ENCODE results near the gene RAB11FIP4. TPM values are rescaled to one million over a fixed set of nuclear protein-coding genes. Genes with fewer than 3 reads are reported as not detected.
"Not testable (repeated sequence)": the region's sequence is repeated elsewhere in the genome, so short reads cannot be mapped to it uniquely, and the experiment has no call there.

The RAB11FIP4 gene
- 10 to 100 TPM; 23.9 to 35.5 TPM for total RNA-seq

DNA sequence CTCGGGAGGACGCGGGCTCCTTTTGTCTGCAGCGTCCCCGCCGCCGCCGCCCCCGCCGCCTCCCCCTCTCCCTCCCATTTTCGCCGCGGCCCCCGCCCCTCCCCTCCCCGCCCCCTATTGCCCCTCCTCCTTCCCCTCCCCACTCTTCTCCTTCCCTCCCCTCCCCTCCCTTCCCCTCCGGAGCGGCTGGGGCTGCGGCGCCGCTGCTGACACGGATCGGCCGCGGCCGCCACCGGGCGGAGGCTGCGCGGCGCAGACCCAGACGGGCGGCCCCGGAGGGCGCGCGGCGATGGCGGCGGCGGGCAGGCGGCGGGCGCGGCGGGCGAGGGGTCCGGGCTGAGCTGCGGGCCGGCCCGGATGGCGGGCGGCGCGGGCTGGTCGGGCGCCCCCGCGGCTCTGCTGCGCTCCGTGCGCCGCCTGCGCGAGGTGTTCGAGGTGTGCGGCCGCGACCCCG, at the start of gene RAB11FIP4:
Gene RAB11FIP4 (plus strand): TSS at position 180 of the 454 bp plus-strand sequence. CDS start 178 bp downstream, at position 358.
- CTCF ChIA-PET, result interaction anchor here (1.1 kb wide), 1 partner anchor 114 kb away, joined by 3 read pairs; no protein-coding TSS in a partner anchor
- ATAC-seq (peak; percentile 45), DNase-seq (no peak)
- Mint-ChIP-seq H3K9me3 (ENCODE audit: low read depth) (no peaks in the 10 kb centered on the region), H3K27ac (no peak within 1 kb of the TSS), H3K4me1 (peaks cover 7% of the 10 kb centered on the region), H3K36me3 (no peaks in the 10 kb centered on the region), H3K27me3 (peaks cover 56% of the 10 kb centered on the region), H3K4me3 (peak within 1 kb of the TSS; percentile 45)

DNA sequence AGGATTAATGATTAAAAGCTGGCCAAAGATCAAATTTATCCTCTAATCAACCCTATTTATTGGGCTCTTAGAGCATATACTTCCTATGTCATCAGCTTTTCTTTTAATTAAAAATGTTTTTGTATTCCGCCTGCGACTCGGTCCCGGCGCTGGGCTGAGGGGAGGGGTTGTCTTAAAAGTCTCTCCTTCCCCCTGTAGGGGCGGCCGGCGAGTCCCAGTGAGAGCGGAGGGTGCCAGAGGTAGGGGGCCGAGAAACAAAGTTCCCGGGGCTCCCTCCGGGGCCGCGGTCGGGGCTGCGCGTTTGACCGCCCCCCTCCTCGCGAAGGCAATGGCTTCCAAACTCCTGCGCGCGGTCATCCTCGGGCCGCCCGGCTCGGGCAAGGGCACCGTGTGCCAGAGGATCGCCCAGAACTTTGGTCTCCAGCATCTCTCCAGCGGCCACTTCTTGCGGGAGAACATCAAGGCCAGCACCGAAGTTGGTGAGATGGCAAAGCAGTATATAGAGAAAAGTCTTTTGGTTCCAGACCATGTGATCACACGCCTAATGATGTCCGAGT, 46.2 kb upstream of the RAB11FIP4 start:
- peak; percentile 27 for ATAC-seq
- not testable (repeated sequence) for H3K36me3 Mint-ChIP-seq

DNA sequence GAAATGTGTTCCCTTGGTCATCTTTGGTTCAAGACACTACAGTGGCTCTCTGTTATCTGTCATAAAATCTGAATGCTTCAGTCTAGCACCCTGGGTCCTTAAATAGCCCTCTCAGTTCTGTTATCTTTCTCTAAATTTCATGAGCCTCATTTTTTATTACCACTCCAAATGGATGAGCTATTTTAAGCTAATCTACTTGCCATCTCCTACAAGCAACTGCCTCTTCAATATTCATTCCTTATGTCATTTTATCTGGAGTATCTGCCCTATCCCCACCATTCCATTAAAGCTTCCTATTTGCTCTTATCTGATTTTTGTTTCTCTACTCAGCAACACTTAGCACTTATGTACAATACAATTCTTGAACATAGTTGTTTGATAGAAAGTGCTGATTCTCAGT, 42.0 kb upstream of the RAB11FIP4 start:
- CTCF ChIA-PET, result no interaction called here
- H3K9me3 Mint-ChIP-seq (ENCODE audit: low read depth), result no peaks in the 10 kb centered on the region
- DNase-seq (no peak), ATAC-seq (no peak)
- no peaks in the 10 kb centered on the region for H3K4me1 Mint-ChIP-seq
- H3K36me3 Mint-ChIP-seq, result peaks cover 9% of the 10 kb centered on the region
- no peak overlapping the region for H3K27ac Mint-ChIP-seq
- no peak overlapping the region for H3K4me3 Mint-ChIP-seq
- no peaks in the 10 kb centered on the region for H3K27me3 Mint-ChIP-seq

More for the DNA sequence above, 46.2 kb upstream of the RAB11FIP4 start:
- DNase-seq; H3K9me3 Mint-ChIP-seq (ENCODE audit: low read depth); CTCF ChIA-PET; H3K27ac Mint-ChIP-seq; H3K27me3 Mint-ChIP-seq; H3K4me3 Mint-ChIP-seq; H3K4me1 Mint-ChIP-seq: not testable (repeated sequence)

DNA sequence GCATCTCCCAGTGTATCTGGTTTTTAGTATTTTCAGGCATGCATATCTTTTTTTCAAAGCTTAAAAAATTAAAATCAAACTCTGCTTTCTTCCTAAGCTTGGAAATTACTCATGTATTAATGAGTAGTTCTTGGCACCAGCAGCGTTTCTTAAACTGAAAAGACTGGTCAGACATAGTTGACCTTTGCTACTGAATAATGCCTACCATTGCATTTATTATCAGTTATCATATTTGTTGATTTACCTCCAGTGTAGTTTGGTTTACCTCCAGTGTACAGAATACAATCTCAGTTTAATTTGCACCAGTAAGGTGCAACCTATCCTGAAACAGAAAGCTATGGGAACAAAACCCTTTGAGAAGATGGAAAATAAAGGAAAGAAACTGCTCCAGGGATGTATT, 35.5 kb upstream of the RAB11FIP4 start:
- no peak for ATAC-seq

GRCh38 chr17:31357091-31357490, 34.4 kb upstream of the RAB11FIP4 start:
- H3K9me3 Mint-ChIP-seq (ENCODE audit: low read depth), result no peaks in the 10 kb centered on the region
- DNase-seq, result no peak
- ATAC-seq, result no peak
- CTCF ChIA-PET, result interaction anchor here (1.2 kb wide), 1 partner anchor 16 kb away, joined by 5 read pairs; no protein-coding TSS in a partner anchor
- peaks cover 23% of the 10 kb centered on the region for H3K36me3 Mint-ChIP-seq
- H3K27ac Mint-ChIP-seq, result no peak overlapping the region
- H3K4me3 Mint-ChIP-seq, result no peak overlapping the region
- no peaks in the 10 kb centered on the region for H3K27me3 Mint-ChIP-seq
- H3K4me1 Mint-ChIP-seq, result no peaks in the 10 kb centered on the region

More for the DNA sequence above, 35.5 kb upstream of the RAB11FIP4 start:
- no peak for DNase-seq
- H3K9me3 Mint-ChIP-seq (ENCODE audit: low read depth), result no peaks in the 10 kb centered on the region
- CTCF ChIA-PET, result interaction anchor here (1.5 to 2.7 kb wide), 2 partner anchors 11 to 33 kb away, joined by 3 to 9 read pairs; no protein-coding TSS in a partner anchor
- H3K4me1 Mint-ChIP-seq, result no peaks in the 10 kb centered on the region
- H3K36me3 Mint-ChIP-seq, result peaks cover 19% of the 10 kb centered on the region
- H3K27me3 Mint-ChIP-seq, result no peaks in the 10 kb centered on the region
- H3K4me3 Mint-ChIP-seq, result no peak overlapping the region
- H3K27ac Mint-ChIP-seq, result no peak overlapping the region

GRCh38 chr17:31357839-31358394, 33.6 kb upstream of the RAB11FIP4 start:
- no peak for ATAC-seq
- H3K27ac Mint-ChIP-seq, result no peak overlapping the region
- CTCF ChIA-PET, result interaction anchor here (0.5 kb wide), 1 partner anchor 553 kb away, joined by 3 read pairs; no protein-coding TSS in a partner anchor
- no peaks in the 10 kb centered on the region for H3K9me3 Mint-ChIP-seq (ENCODE audit: low read depth)
- H3K36me3 Mint-ChIP-seq, result peaks cover 29% of the 10 kb centered on the region
- peaks cover 1% of the 10 kb centered on the region for H3K4me1 Mint-ChIP-seq
- no peaks in the 10 kb centered on the region for H3K27me3 Mint-ChIP-seq
- H3K4me3 Mint-ChIP-seq, result no peak overlapping the region
- no peak for DNase-seq

DNA sequence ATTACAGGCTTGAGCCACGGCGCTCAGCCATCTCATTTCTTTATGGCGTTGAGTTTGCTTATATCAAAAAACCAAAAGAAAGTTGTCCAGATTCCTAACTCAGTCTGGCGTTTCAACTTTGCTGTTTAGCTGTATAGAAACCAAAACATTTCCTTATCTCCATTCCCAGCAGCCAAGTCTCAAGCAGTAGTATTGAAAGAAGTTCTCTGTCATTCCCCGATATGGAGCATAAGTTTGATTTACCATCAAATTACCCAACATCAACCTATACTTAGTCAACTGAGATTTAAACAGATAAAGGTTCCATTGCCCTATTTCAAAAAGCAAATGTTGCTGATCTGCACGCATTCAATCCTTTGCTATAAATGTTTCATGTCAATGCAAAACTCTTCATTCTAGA, 27.5 kb upstream of the RAB11FIP4 start:
- no peak for DNase-seq
- H3K4me1 Mint-ChIP-seq, result peaks cover 4% of the 10 kb centered on the region
- no peak overlapping the region for H3K27ac Mint-ChIP-seq
- H3K9me3 Mint-ChIP-seq (ENCODE audit: low read depth), result no peaks in the 10 kb centered on the region
- no peak overlapping the region for H3K4me3 Mint-ChIP-seq
- peaks cover 27% of the 10 kb centered on the region for H3K36me3 Mint-ChIP-seq
- no peaks in the 10 kb centered on the region for H3K27me3 Mint-ChIP-seq
- no peak for ATAC-seq
- CTCF ChIA-PET, result interaction anchor here (0.6 to 2.7 kb wide), 2 partner anchors 9 to 16 kb away, joined by 3 to 11 read pairs; no protein-coding TSS in a partner anchor

GRCh38 chr17:31366088-31366487, 25.4 kb upstream of the RAB11FIP4 start:
- H3K27me3 Mint-ChIP-seq, result no peaks in the 10 kb centered on the region
- H3K27ac Mint-ChIP-seq, result no peak overlapping the region
- peaks cover 18% of the 10 kb centered on the region for H3K36me3 Mint-ChIP-seq
- DNase-seq, result no peak
- H3K4me1 Mint-ChIP-seq, result peaks cover 12% of the 10 kb centered on the region
- no peaks in the 10 kb centered on the region for H3K9me3 Mint-ChIP-seq (ENCODE audit: low read depth)
- CTCF ChIA-PET, result interaction anchor here (1.2 to 3.2 kb wide), 3 partner anchors 11 to 23 kb away, joined by 3 to 9 read pairs (median 3); no protein-coding TSS in a partner anchor
- ATAC-seq, result no peak
- H3K4me3 Mint-ChIP-seq, result no peak overlapping the region

DNA sequence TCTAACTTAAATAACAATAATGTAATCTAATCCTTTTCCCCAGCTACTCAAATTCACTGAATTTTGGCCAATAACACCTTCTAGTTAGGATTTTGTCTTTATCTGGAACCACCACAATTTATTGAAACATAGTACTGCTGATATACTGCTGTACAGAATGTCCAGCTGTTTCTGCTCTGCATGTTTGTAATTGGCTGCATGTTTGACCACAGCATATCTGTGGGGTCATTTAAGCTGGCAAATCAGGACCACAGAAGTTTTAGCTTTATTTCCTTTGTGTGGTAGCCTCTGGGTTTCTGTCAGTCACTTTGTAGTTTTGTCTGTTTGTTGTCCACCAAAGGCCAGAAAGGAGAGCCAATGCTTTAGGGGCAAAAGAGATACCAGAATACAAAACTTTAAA, 22.2 kb upstream of the RAB11FIP4 start:
- CTCF ChIA-PET, result interaction anchor here (1.7 kb wide), 1 partner anchor 14 kb away, joined by 3 read pairs; no protein-coding TSS in a partner anchor
- ATAC-seq (no peak), DNase-seq (no peak)
- peaks cover 5% of the 10 kb centered on the region for H3K36me3 Mint-ChIP-seq
- no peak overlapping the region for H3K27ac Mint-ChIP-seq
- H3K4me3 Mint-ChIP-seq, result no peak overlapping the region
- no peaks in the 10 kb centered on the region for H3K9me3 Mint-ChIP-seq (ENCODE audit: low read depth)
- H3K4me1 Mint-ChIP-seq, result peaks cover 22% of the 10 kb centered on the region
- H3K27me3 Mint-ChIP-seq, result no peaks in the 10 kb centered on the region

- Mint-ChIP-seq H3K36me3 (peaks cover 4% of the 10 kb centered on the region), H3K9me3 (ENCODE audit: low read depth) (no peaks in the 10 kb centered on the region), H3K4me1 (peaks cover 22% of the 10 kb centered on the region), H3K27ac (no peak overlapping the region), H3K4me3 (no peak overlapping the region), H3K27me3 (no peaks in the 10 kb centered on the region)
- DNase-seq (no peak), ATAC-seq (no peak)
- CTCF ChIA-PET, result interaction anchor here (1.3 to 2.0 kb wide), 3 partner anchors 11 to 61 kb away, joined by 3 to 5 read pairs (median 5); no protein-coding TSS in a partner anchor
These were observed 19.9 kb upstream of the RAB11FIP4 start for GRCh38 chr17:31371511-31372097.

- H3K36me3 Mint-ChIP-seq, result peaks cover 3% of the 10 kb centered on the region
- H3K9me3 Mint-ChIP-seq (ENCODE audit: low read depth), result no peaks in the 10 kb centered on the region
- peaks cover 22% of the 10 kb centered on the region for H3K4me1 Mint-ChIP-seq
- ATAC-seq (peak; percentile 80), DNase-seq (no peak)
- no peak overlapping the region for H3K4me3 Mint-ChIP-seq
- no peaks in the 10 kb centered on the region for H3K27me3 Mint-ChIP-seq
- CTCF ChIA-PET, result interaction anchor here (0.9 to 2.0 kb wide), 18 partner anchors 10 to 370 kb away, joined by 3 to 11 read pairs (median 4); no protein-coding TSS in a partner anchor
- H3K27ac Mint-ChIP-seq, result no peak overlapping the region
These were observed 18.1 kb upstream of the RAB11FIP4 start for GRCh38 chr17:31373150-31374093.

DNA sequence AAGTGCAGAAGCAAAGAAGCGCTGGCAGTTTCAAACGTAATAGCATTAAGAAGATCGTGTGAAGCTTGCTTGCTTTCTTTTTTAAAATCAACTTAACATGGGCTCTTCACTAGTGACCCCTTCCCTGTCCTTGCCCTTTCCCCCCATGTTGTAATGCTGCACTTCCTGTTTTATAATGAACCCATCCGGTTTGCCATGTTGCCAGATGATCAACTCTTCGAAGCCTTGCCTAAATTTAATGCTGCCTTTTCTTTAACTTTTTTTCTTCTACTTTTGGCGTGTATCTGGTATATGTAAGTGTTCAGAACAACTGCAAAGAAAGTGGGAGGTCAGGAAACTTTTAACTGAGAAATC, 17.4 kb upstream of the RAB11FIP4 start:
- Mint-ChIP-seq H3K4me3 (no peak overlapping the region), H3K36me3 (peaks cover 3% of the 10 kb centered on the region), H3K27me3 (no peaks in the 10 kb centered on the region), H3K27ac (no peak overlapping the region), H3K4me1 (peaks cover 22% of the 10 kb centered on the region), H3K9me3 (ENCODE audit: low read depth) (no peaks in the 10 kb centered on the region)
- ATAC-seq (no peak), DNase-seq (no peak)
- CTCF ChIA-PET, result no interaction called here

- CTCF ChIA-PET, result interaction anchor here (0.9 to 1.6 kb wide), 2 partner anchors 9 to 159 kb away, joined by 3 to 4 read pairs; no protein-coding TSS in a partner anchor
- DNase-seq, result no peak
These were observed 17.0 kb upstream of the RAB11FIP4 start for GRCh38 chr17:31374503-31374902.

More at GRCh38 chr17:31374503-31374902, 17.0 kb upstream of the RAB11FIP4 start:
- Mint-ChIP-seq H3K4me3 (no peak overlapping the region), H3K4me1 (peaks cover 19% of the 10 kb centered on the region), H3K27me3 (no peaks in the 10 kb centered on the region), H3K36me3 (peaks cover 3% of the 10 kb centered on the region), H3K27ac (no peak overlapping the region), H3K9me3 (ENCODE audit: low read depth) (no peaks in the 10 kb centered on the region)
- ATAC-seq, result no peak
